Gastroesophageal sphincter (tissue), 4 donors: Measurements from ENCODE around the gene HSF4. TPM values are rescaled to one million over a fixed set of nuclear protein-coding genes. Genes with fewer than 3 reads are reported as not detected.

Experiments used
- ATAC-seq: fragments of 150-250 bp; one replicate; pipeline ENCODE4 v1.9.1; 2016; ENCODE audit warnings: mild to moderate bottlenecking, moderate library complexity
- H3K27ac ChIP-seq, 4 donors: fragments of 200-600 bp; sonication (generic) in 3 of 4; 1 replicate in 3 of 4; 2 replicates in 1 of 4; pipeline ENCODE4 v1.5.1; 2016 to 2019
- H3K27me3 ChIP-seq: fragments of 200-600 bp; sonication (generic); one replicate; pipeline ENCODE4 v1.5.1; 2019
- H3K36me3 ChIP-seq, 2 donors: fragments of 200-600 bp; sonication (generic); one replicate each; pipeline ENCODE4 v1.5.1; 2019; ENCODE audit warnings: control low read depth in 1 of 2
- H3K4me1 ChIP-seq, 3 donors: fragments of 200-600 bp; sonication (generic); 1 replicate in 2 of 3; 2 replicates in 1 of 3; pipeline ENCODE4 v1.5.1; 2016 to 2019; ENCODE audit warnings: control low read depth in 2 of 3
- H3K4me3 ChIP-seq, 2 donors: fragments of 200-600 bp; sonication (generic); one replicate each; pipeline ENCODE4 v1.5.1; 2019; ENCODE audit warnings: mild to moderate bottlenecking in 1 of 2, moderate library complexity in 1 of 2
- H3K9me3 ChIP-seq, 3 donors: fragments of 200-600 bp; sonication (generic); one replicate each; pipeline ENCODE4 v1.5.1; 2017 to 2019; ENCODE audit warnings: control low read depth in 2 of 3
- EP300 ChIP-seq: sonication (generic); formaldehyde crosslinking; IDR thresholded peaks from one replicate; pipeline ENCODE4 v1.6.1; 2017; ENCODE audit warnings: antibody characterized with exemption, mild to moderate bottlenecking
- POLR2A ChIP-seq, 2 donors: fragments of 450-650 bp; IDR thresholded peaks; one replicate each; pipeline ENCODE4 v1.6.1; 2017; ENCODE audit warnings: antibody characterized with exemption in 2 of 2, mild to moderate bottlenecking in 2 of 2, moderate library complexity in 1 of 2
- POLR2AphosphoS5 ChIP-seq: sonication (generic); formaldehyde crosslinking; IDR thresholded peaks from one replicate; pipeline ENCODE4 v1.6.1; 2017; ENCODE audit warnings: antibody characterized with exemption
- WGBS, 2 donors: methylation state at CpG; one replicate each; pipeline ENCODE4 v1.1.5; 2018; ENCODE audit warnings: low coverage in 1 of 2; 5-methylcytosine and 5-hydroxymethylcytosine counted together
- total RNA-seq, 4 donors: library from RNA; depleted of rRNA; stranded (reverse); fragments of >200 nt; gene quantifications; one replicate each; pipeline ENCODE4 v1.1.0, GENCODE V29; 2016
- TF ChIP-seq, protein P1 (sequence below), 4 experiments: fragments of 200-600 bp in 2 of 4; fragments of 450-650 bp in 2 of 4; sonication (generic) in 1 of 4; IDR thresholded peaks; one replicate each; pipeline ENCODE4 v1.5.1; 2017 to 2019; ENCODE audit warnings: antibody characterized with exemption in 4 of 4, mild to moderate bottlenecking in 2 of 4, moderate library complexity in 2 of 4

Gene HSF4
- total RNA-seq, 4 donors from 2014 or later, result 7.7 to 110 (median 59.4) TPM

DNA sequence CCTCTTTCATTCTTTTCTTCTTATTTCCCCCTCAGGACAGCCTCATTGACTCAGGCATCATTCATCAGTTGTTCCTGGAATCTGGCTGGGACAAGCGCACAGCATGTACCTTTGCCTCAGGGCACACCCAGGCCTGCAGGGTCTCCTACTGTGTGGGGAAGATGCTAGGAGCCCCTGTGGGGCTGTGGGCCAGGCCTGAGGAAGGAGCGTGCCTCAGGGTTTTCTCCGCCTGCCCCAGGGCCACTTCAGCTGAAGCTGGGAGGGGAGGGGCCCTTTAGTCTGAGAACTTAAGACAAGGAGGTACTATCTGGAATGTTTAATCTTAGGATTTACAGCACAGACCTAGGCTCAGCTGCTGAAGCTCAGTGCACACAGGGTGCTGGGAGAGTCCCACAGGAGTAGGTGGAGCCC is 42.3 kb downstream of the HSF4 start:
- H3K36me3 ChIP-seq, result peaks cover 0 to 65% of the 10 kb centered on the region in 2 donors
- no peak for TF ChIP-seq POLR2AphosphoS5
- TF ChIP-seq, protein P1, sequence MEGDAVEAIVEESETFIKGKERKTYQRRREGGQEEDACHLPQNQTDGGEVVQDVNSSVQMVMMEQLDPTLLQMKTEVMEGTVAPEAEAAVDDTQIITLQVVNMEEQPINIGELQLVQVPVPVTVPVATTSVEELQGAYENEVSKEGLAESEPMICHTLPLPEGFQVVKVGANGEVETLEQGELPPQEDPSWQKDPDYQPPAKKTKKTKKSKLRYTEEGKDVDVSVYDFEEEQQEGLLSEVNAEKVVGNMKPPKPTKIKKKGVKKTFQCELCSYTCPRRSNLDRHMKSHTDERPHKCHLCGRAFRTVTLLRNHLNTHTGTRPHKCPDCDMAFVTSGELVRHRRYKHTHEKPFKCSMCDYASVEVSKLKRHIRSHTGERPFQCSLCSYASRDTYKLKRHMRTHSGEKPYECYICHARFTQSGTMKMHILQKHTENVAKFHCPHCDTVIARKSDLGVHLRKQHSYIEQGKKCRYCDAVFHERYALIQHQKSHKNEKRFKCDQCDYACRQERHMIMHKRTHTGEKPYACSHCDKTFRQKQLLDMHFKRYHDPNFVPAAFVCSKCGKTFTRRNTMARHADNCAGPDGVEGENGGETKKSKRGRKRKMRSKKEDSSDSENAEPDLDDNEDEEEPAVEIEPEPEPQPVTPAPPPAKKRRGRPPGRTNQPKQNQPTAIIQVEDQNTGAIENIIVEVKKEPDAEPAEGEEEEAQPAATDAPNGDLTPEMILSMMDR (IDR thresholded peaks at IDR 0.05), result no peak
- no peak for TF ChIP-seq POLR2A (IDR thresholded peaks at IDR 0.05)
- no peak for TF ChIP-seq EP300
- H3K4me3 ChIP-seq, result no peak overlapping the region
- no peak overlapping the region for H3K27ac ChIP-seq
- H3K27me3 ChIP-seq, result no peaks in the 10 kb centered on the region
- WGBS, 2 donors, result no CpG with 5 or more reads among the region's 3 CpGs
- no peak for ATAC-seq
- no peaks in the 10 kb centered on the region for H3K9me3 ChIP-seq
- no peaks in the 10 kb centered on the region for H3K4me1 ChIP-seq

DNA sequence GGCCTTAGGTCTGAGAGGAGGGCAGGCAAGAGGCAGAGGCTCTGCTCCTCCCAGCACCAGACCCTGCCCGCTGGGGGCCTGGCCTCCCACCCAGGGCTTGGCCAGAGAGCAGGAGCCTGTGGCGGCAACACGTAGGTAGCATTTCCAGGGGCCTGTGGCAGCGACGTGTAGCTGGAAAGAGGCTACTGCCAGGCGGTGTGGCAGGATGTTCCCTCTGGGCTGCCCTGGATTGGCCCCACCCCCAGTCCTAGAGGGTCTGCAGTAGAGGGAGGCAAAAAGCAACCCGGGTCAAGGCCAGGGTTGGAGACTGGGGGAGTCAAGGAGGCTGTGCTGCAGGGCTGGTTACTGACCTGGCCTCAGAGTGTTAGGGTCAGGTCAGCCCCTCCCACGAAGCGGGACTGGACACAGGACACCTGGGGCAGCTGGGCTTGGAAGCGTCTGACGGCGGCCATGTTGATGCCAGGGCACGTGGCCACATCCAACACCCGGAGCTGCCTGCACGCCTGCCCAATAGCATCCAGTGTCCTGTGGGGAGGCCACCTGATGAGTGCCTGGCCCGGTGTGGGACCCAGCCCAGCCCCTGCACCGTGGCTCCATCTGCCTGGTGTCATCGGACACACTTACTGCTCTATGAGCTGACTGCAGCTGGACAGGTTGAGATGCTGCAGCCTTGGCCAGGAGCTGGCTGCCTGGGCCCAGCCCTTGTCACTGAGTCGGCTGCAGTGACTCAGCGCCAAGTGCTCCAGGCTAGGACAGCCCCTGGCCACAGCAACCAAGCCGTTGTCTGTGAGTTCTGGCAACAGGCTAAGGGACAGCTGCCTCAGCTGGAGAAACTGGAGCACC is 42.9 kb downstream of the HSF4 start:
- Histone ChIP-seq H3K27me3 (no peaks in the 10 kb centered on the region), H3K27ac (no peak overlapping the region), H3K9me3 (no peaks in the 10 kb centered on the region), H3K4me1 (no peaks in the 10 kb centered on the region), H3K4me3 (no peak overlapping the region), H3K36me3 (peaks cover 0 to 58% of the 10 kb centered on the region in 2 donors)
- no peak for ATAC-seq
- TF ChIP-seq, protein P1 (IDR thresholded peaks at IDR 0.05), result no peak
- peak in 1 of 2 donors; percentile 13 for TF ChIP-seq POLR2A (IDR thresholded peaks at IDR 0.05)
- 33% methylated on average over 1 of the region's 21 CpGs; no CpG with 5 or more reads in 1 of the 2 donors for WGBS, 2 donors

DNA sequence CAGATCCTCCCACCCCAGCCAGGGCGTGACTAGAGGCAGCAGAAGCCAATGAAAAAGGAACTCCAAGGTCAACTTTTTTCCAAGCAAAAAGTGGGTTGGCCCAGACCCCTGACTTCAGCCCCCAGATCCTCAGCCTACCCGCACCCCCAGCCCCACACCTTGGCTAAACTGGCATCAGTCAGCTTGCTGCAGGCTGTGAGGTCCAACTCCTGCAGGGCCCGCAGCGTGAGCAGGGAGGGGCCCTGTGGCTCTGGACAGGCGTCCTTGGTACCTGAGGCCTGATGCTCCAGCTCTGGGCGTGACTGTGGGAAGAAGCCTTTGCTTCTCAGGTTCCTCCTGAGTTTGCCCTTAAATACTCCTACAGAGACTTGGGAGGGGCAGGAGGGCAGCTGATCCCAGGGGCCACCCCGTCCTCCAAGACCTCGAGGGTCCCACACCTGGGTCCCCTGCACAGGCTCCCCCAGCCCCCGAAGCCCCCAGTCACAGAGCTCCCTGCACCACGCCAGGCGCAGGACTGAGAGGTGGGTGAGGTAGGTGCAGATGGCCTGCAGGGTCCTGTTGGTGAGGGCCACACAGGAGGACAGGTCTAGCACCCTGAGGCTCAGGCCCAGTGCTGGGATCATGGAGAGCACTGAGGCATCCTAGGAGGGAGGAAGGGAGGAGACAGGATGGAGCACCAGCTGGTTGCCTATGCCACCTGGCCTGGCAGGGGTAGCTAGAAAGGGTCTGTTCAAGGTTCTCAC is 43.8 kb downstream of the HSF4 start:
- Histone ChIP-seq H3K9me3 (no peaks in the 10 kb centered on the region), H3K27me3 (no peaks in the 10 kb centered on the region), H3K4me3 (no peak overlapping the region), H3K4me1 (no peaks in the 10 kb centered on the region), H3K27ac (no peak overlapping the region), H3K36me3 (peaks cover 0 to 54% of the 10 kb centered on the region in 2 donors)
- no peak for ATAC-seq
- no peak for TF ChIP-seq POLR2AphosphoS5
- no peak for TF ChIP-seq EP300
- TF ChIP-seq, protein P1 (IDR thresholded peaks at IDR 0.05), result no peak
- TF ChIP-seq POLR2A (IDR thresholded peaks at IDR 0.05), result no peak
- WGBS, 2 donors, result no CpG with 5 or more reads among the region's 11 CpGs

DNA sequence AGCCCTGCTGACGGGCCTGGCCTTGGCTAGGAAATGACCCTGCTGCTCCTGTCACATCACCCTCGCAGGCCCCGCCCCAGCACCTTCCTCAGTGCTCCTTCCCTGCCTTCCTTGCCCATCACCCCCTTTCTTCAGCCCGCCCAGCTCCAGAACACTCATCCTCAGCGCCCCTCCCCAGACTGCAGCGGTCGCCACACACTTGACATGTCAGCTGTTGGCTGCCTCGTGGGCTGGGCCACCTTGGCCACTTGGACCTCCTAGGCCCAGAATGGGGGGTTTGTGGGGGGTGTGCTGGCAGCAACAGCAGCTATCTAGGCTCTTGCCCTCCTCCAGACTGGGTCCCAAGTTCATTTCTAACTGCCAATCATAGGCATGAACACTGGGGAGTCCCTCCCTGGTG is 45.0 kb downstream of the HSF4 start:
- TF ChIP-seq POLR2A (IDR thresholded peaks at IDR 0.05) (no peak), EP300 (no peak), POLR2AphosphoS5 (no peak)
- TF ChIP-seq, protein P1 (IDR thresholded peaks at IDR 0.05), result no peak
- ATAC-seq, result no peak

More for the DNA sequence above, 45.0 kb downstream of the HSF4 start:
- H3K4me3 ChIP-seq, result no peak overlapping the region
- 73 to 100% methylated on average over 1 to 2 of the region's 8 CpGs for WGBS, 2 donors
- no peaks in the 10 kb centered on the region for H3K9me3 ChIP-seq
- H3K4me1 ChIP-seq, result no peaks in the 10 kb centered on the region
- H3K27me3 ChIP-seq, result no peaks in the 10 kb centered on the region
- H3K36me3 ChIP-seq, result peaks cover 0 to 49% of the 10 kb centered on the region in 2 donors
- no peak overlapping the region for H3K27ac ChIP-seq
